ENCODE measurements around the gene HNRNPM.

Gene HNRNPM

GRCh38 chr19:8487137-8487851 lies 42.5 kb downstream of the HNRNPM start:
- DNase-seq: no peak

- no peak for DNase-seq
Measured at GRCh38 chr19:8488365-8488764, 43.6 kb downstream of the HNRNPM start.

- peak; percentile 65 for DNase-seq
Measured at GRCh38 chr19:8489561-8490394, 45.0 kb downstream of the HNRNPM start.

GRCh38 chr19:8490395-8490760 lies 45.6 kb downstream of the HNRNPM start:
- DNase-seq: no peak

GRCh38 chr19:8490873-8491272 lies 46.1 kb downstream of the HNRNPM start:
- DNase-seq: no peak

- DNase-seq: no peak
Measured at GRCh38 chr19:8491574-8491973, 46.8 kb downstream of the HNRNPM start.

GRCh38 chr19:8494158-8494557 lies 49.4 kb downstream of the HNRNPM start:
- DNase-seq: no peak

- DNase-seq: no peak
Measured at GRCh38 chr19:8498295-8498694, 53.5 kb downstream of the HNRNPM start.

GRCh38 chr19:8499048-8499833 lies 54.5 kb downstream of the HNRNPM start:
- no peak for DNase-seq

- DNase-seq: no peak
Measured at GRCh38 chr19:8500158-8500557, 55.4 kb downstream of the HNRNPM start.

- no peak for DNase-seq
Measured at GRCh38 chr19:8501516-8501915, 56.7 kb downstream of the HNRNPM start.

- DNase-seq: no peak
Measured at GRCh38 chr19:8501981-8502380, 57.2 kb downstream of the HNRNPM start.

GRCh38 chr19:8503510-8503909 lies 58.7 kb downstream of the HNRNPM start:
- no peak for DNase-seq

GRCh38 chr19:8504171-8504570 lies 59.4 kb downstream of the HNRNPM start:
- no peak for DNase-seq

GRCh38 chr19:8504919-8505318 lies 60.1 kb downstream of the HNRNPM start:
- no peak for DNase-seq

GRCh38 chr19:8505680-8506401 lies 61.1 kb downstream of the HNRNPM start:
- peak; percentile 48 for DNase-seq

- DNase-seq: no peak
Measured at GRCh38 chr19:8506402-8506957, 61.7 kb downstream of the HNRNPM start.

GRCh38 chr19:8510589-8511115 lies 65.9 kb downstream of the HNRNPM start:
- DNase-seq: no peak

- no peak for DNase-seq
Measured at GRCh38 chr19:8511573-8512101, 66.9 kb downstream of the HNRNPM start.

- no peak for DNase-seq
Measured at GRCh38 chr19:8512115-8512967, 67.6 kb downstream of the HNRNPM start.
